HepG2 (cell line): ENCODE measurements around the gene SFTPA2. TPM values are rescaled to one million over a fixed set of nuclear protein-coding genes. Genes with fewer than 3 reads are reported as not detected.

Source experiments
- ATAC-seq: fragments of 200-7000 bp; cut with Tn5 transposase; 3 replicates; pipeline ENCODE4 v1.9.1; 2020; ENCODE audit warnings: mild to moderate bottlenecking, moderate library complexity
- BruUV-seq: library from RNA; stranded (reverse); fragments of 400-500 nt; replicated peaks from 2 replicates; lab custom pipeline; 2021; lab: Mats Ljungman, UMichigan
- CTCF ChIA-PET: fragments of 300-600 bp; formaldehyde crosslinking; extraction: SDS; loops from one replicate; lab custom pipeline; 2021; ENCODE audit warnings: low total read pairs, inconsistent platforms, low intra/inter-chr PET ratio; lab: Yijun Ruan, JAX
- POLR2A ChIA-PET: fragments of 350-600 bp; sonication (Branson Sonifier 250); formaldehyde crosslinking; loops from one replicate; lab custom pipeline; 2020; ENCODE audit warnings: antibody characterized with exemption, inconsistent platforms; lab: Yijun Ruan, JAX
- DNase-seq: peaks from one replicate; pipeline ENCODE4 v3.0.0-alpha.2; 2015; ENCODE audit warnings: low spot score
- FAIRE-seq: peaks from 3 replicates; lab custom pipeline; 2011; peaks lifted over from hg19 to GRCh38; lab: Jason Lieb, UNC
- H2AFZ ChIP-seq: one replicate; pipeline ENCODE4 v1.6.1; 2011; ENCODE audit warnings: low read length, inconsistent platforms
- H3K27ac ChIP-seq: fragments of 300-600 bp; 3 replicates; pipeline ENCODE4 v1.8.0; 2011; ENCODE audit warnings: mixed run types, mild to moderate bottlenecking, mixed read lengths, low read length, inconsistent platforms; ENCODE audit not compliant: insufficient read depth; ENCODE audit errors: extremely low read length
- H3K27me3 ChIP-seq, 2 experiments: fragments of 200-600 bp in 1 of 2; 2 replicates in 1 of 2; 3 replicates in 1 of 2; pipeline versions ENCODE4 v1.6.0 to v1.8.0; 2011; ENCODE audit warnings: low read length in 2 of 2, mild to moderate bottlenecking in 2 of 2, moderate library complexity in 2 of 2, inconsistent platforms in 1 of 2; ENCODE audit not compliant: insufficient read depth in 2 of 2, control insufficient read depth in 1 of 2
- H3K36me3 ChIP-seq, 2 experiments: fragments of 200-600 bp in 1 of 2; replicated peaks in 1 of 2; 2 replicates in 1 of 2; 3 replicates in 1 of 2; pipeline versions ENCODE4 v1.5.1 to v1.8.0; 2011; ENCODE audit warnings: low read length in 2 of 2, inconsistent platforms in 1 of 2; ENCODE audit not compliant: insufficient read depth in 2 of 2, control insufficient read depth in 1 of 2
- H3K4me1 ChIP-seq: 2 replicates; pipeline ENCODE4 v1.5.1; 2012; ENCODE audit warnings: low read length, inconsistent platforms; ENCODE audit not compliant: insufficient read depth
- H3K4me2 ChIP-seq: 2 replicates; pipeline ENCODE4 v1.6.0; 2011; ENCODE audit warnings: low read depth, low read length, inconsistent platforms
- H3K4me3 ChIP-seq, 3 experiments: fragments of 200-600 bp in 1 of 3; sonication (generic), shearing (Covaris generic) in 1 of 3; replicated peaks in 1 of 3; 2 replicates each; pipeline ENCODE4 v1.5.1; 2011 to 2016; ENCODE audit warnings: low read length in 3 of 3, inconsistent platforms in 2 of 3, low read depth in 2 of 3, mild to moderate bottlenecking in 2 of 3, control low read depth in 1 of 3, mixed read lengths in 1 of 3; ENCODE audit not compliant: insufficient read depth in 1 of 3
- H3K79me2 ChIP-seq: one replicate; pipeline ENCODE4 v1.6.1; 2011; ENCODE audit warnings: low read length, inconsistent platforms; ENCODE audit not compliant: insufficient read depth
- H3K9ac ChIP-seq: 2 replicates; pipeline ENCODE4 v1.6.0; 2011; ENCODE audit warnings: mild to moderate bottlenecking, low read depth, low read length, inconsistent platforms; ENCODE audit not compliant: insufficient read depth
- H3K9me3 ChIP-seq: 2 replicates; pipeline ENCODE4 v1.5.1; 2012; ENCODE audit warnings: mild to moderate bottlenecking, low read length
- H4K20me1 ChIP-seq: 2 replicates; pipeline ENCODE4 v1.6.0; 2011; ENCODE audit warnings: inconsistent platforms, mild to moderate bottlenecking, low read length, moderate library complexity; ENCODE audit not compliant: insufficient read depth
- AHR ChIP-seq: IDR thresholded peaks from 2 replicates; pipeline ENCODE4 v1.6.1; 2018; ENCODE audit warnings: missing genetic modification reagents, missing compliant biosample characterization
- BRD4 ChIP-seq: sonication (generic); formaldehyde crosslinking; IDR thresholded peaks from 2 replicates; pipeline ENCODE4 v1.4.0; 2020; ENCODE audit warnings: missing genetic modification reagents
- CREBL2 ChIP-seq: sonication (generic); formaldehyde crosslinking; IDR thresholded peaks from 2 replicates; pipeline ENCODE4 v1.8.1; 2023; ENCODE audit warnings: missing genetic modification reagents, mild to moderate bottlenecking, borderline replicate concordance
- EED ChIP-seq: sonication (generic); formaldehyde crosslinking; IDR thresholded peaks from 2 replicates; pipeline ENCODE4 v1.5.0; 2020; ENCODE audit warnings: mild to moderate bottlenecking, missing genetic modification reagents
- HES4 ChIP-seq: sonication (generic); formaldehyde crosslinking; IDR thresholded peaks from 2 replicates; pipeline ENCODE4 v1.9.0; 2021; ENCODE audit warnings: mild to moderate bottlenecking, missing genetic modification reagents, borderline replicate concordance
- IKZF5 ChIP-seq: IDR thresholded peaks from 2 replicates; pipeline ENCODE4 v1.6.1; 2018; ENCODE audit warnings: missing genetic modification reagents, mild to moderate bottlenecking, missing compliant biosample characterization
- ISL2 ChIP-seq: sonication (generic); formaldehyde crosslinking; IDR thresholded peaks from 2 replicates; pipeline ENCODE4 v1.5.0; 2020; ENCODE audit warnings: missing genetic modification reagents
- YEATS2 ChIP-seq: sonication (generic); formaldehyde crosslinking; IDR thresholded peaks from 2 replicates; pipeline ENCODE4 v1.4.0; 2020; ENCODE audit warnings: missing genetic modification reagents, borderline replicate concordance
- ZNF446 ChIP-seq: sonication (generic); formaldehyde crosslinking; IDR thresholded peaks from 2 replicates; pipeline ENCODE4 v1.5.0; 2020; ENCODE audit warnings: mild to moderate bottlenecking, missing genetic modification reagents
- ZNF839 ChIP-seq: sonication (generic); formaldehyde crosslinking; IDR thresholded peaks from 2 replicates; pipeline ENCODE4 v1.4.0; 2020; ENCODE audit warnings: missing genetic modification reagents, mild to moderate bottlenecking, borderline replicate concordance
- WGBS: methylation state at CpG from one replicate; pipeline ENCODE4 v1.1.6; 2017; ENCODE audit warnings: low lambda C conversion rate; 5-methylcytosine and 5-hydroxymethylcytosine counted together
- in situ Hi-C: cut with HindIII; loops from 2 replicates; pipeline ENCODE4 v1.10.0; 2017; ENCODE audit warnings: low pct_unique_long_range_greater_than_20kb; ENCODE audit not compliant: extremely low pct_ligation_motif_present
- intact Hi-C: fragments of 100-400 bp; cut with micrococcal nuclease; formaldehyde crosslinking; loops from one replicate; pipeline ENCODE4 v1.10.0; 2022; ENCODE audit not compliant: unreplicated experiment
- polyA plus RNA-seq, 8 experiments: library from polyadenylated mRNA; depleted of rRNA in 3 of 8; stranded (reverse) in 7 of 8; unstranded in 1 of 8; fragments of >200 nt; fragmentation: Illumina TruSeq in 4 of 8; extraction: Trizol in 4 of 8; gene quantifications; 2 replicates each; pipeline versions ENCODE4 v1.2.1 to v1.2.3, GENCODE V29; 2011 to 2016; ENCODE audit warnings: low read depth in 4 of 8, missing spikeins in 1 of 8, mixed read lengths in 1 of 8; ENCODE audit not compliant: insufficient read depth in 1 of 8
- total RNA-seq, 5 experiments: library from RNA; depleted of rRNA; stranded (reverse); fragments of >200 nt; fragmentation: Illumina TruSeq; extraction: Trizol; gene quantifications; 2 replicates each; pipeline ENCODE4 v1.2.3, GENCODE V29; 2016; ENCODE audit warnings: low read depth in 1 of 5

Gene SFTPA2
- total and polyA plus RNA-seq, 2 of the 13 experiments (the other 11 are each of a cell fraction or from before 2014, with no cell fraction given): 0.04 TPM; not detected in 1

GRCh38 chr10:79582096-79582495, 21.9 kb upstream of the SFTPA2 start:
- Histone ChIP-seq H3K4me2 (no peak overlapping the region), H2AFZ (no peak overlapping the region), H3K27ac (no peak overlapping the region), H3K9ac (no peak overlapping the region), H3K27me3 (peaks cover 0 to 1% of the 10 kb centered on the region in 2 experiments; a peak in 3 of 5 replicates), H4K20me1 (no peaks in the 10 kb centered on the region), H3K79me2 (no peaks in the 10 kb centered on the region), H3K4me3 (no peak overlapping the region), H3K4me1 (no peaks in the 10 kb centered on the region), H3K36me3 (no peaks in the 10 kb centered on the region), H3K9me3 (no peaks in the 10 kb centered on the region)
- ChIA-PET POLR2A (no interaction called here), CTCF (no interaction called here)
- 21% methylated on average over 4 of the region's 6 CpGs for WGBS
- no TSS peak for BruUV-seq
- DNase-seq: no peak
- no peak for FAIRE-seq
- TF ChIP-seq ZNF839 (CRISPR knock-in tag): no peak
- no peak for TF ChIP-seq IKZF5 (CRISPR knock-in tag)
- no peak for TF ChIP-seq EED (CRISPR knock-in tag)
- no peak for TF ChIP-seq ZNF446
- no peak for TF ChIP-seq BRD4 (CRISPR knock-in tag)
- TF ChIP-seq CREBL2 (CRISPR knock-in tag): no peak
- ATAC-seq: no peak
- intact Hi-C loops: no loop called here
- in situ Hi-C loops: no loop called here

- ATAC-seq: no peak
- Histone ChIP-seq H3K79me2 (no peaks in the 10 kb centered on the region), H3K9me3 (no peaks in the 10 kb centered on the region), H3K4me2 (no peak overlapping the region), H3K4me1 (no peaks in the 10 kb centered on the region), H3K36me3 (no peaks in the 10 kb centered on the region), H4K20me1 (no peaks in the 10 kb centered on the region), H3K27ac (no peak overlapping the region), H2AFZ (no peak overlapping the region), H3K9ac (no peak overlapping the region), H3K4me3 (no peak overlapping the region), H3K27me3 (peaks cover 0 to 1% of the 10 kb centered on the region in 2 experiments; a peak in 3 of 5 replicates)
- no peak for DNase-seq
- intact Hi-C loops (no loop called here), in situ Hi-C loops (no loop called here)
- no peak for FAIRE-seq
- no TSS peak for BruUV-seq
- no peak for TF ChIP-seq ISL2
- TF ChIP-seq HES4 (CRISPR knock-in tag): no peak
- TF ChIP-seq YEATS2 (CRISPR knock-in tag): no peak
- no peak for TF ChIP-seq AHR
- ChIA-PET POLR2A (no interaction called here), CTCF (no interaction called here)
Measured at GRCh38 chr10:79581044-79581443, 20.8 kb upstream of the SFTPA2 start.
